Measurements from ENCODE around the gene DCAKD.
"Not testable (repeated sequence)": the region's sequence is repeated elsewhere in the genome, so short reads cannot be mapped to it uniquely, and the experiment has no call there.

Gene DCAKD

DNA sequence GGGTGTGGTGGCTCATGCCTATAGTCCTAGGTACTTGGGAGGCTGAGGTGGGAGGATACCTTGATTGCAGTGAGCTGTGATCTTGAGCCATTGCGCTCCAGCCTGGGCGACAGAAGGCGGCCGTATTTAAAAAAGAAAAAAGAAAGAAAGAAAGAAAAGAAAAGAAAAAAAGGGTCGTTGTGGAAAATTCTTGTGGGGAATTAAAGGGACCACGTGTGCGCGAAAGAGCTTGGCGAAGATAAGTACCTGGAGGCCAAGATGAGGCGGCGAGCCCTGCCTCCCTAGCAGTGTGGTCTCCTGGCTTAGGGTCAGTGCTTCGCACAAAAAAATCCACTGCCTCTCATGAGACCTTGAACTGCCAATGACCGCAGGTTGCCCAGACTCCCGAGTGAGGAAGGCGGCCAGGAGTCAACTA is 9.0 kb upstream of the DCAKD start:
- no peak overlapping the region for H2BK15ac ChIP-seq (ENCODE audit: low read length)
- H3K36me3 ChIP-seq (replicated peaks in 1 of 2; ENCODE audit: control insufficient read depth in 2 of 2, insufficient read depth in 2 of 2, low read length in 2 of 2): peaks cover 3 to 16% of the 10 kb centered on the region in 2 donors
- H3K4me2 ChIP-seq (ENCODE audit: insufficient read depth, low read length, poor library complexity, severe bottlenecking): peak overlapping the region; percentile 91
- no CpG with 5 or more reads among the region's 15 CpGs for WGBS, 2 donors (ENCODE audit: extremely low coverage in 2 of 2, insufficient read length in 2 of 2, insufficient replicate concordance in 1 of 2)
- H2BK12ac ChIP-seq (ENCODE audit: low read length): no peak overlapping the region
- DNase-seq (ENCODE audit: low spot score): no peak
- peak overlapping the region; percentile 14 for H3K14ac ChIP-seq (ENCODE audit: low read length)
- H3K4me3 ChIP-seq (ENCODE audit: low read length in 2 of 2): peak overlapping the region; percentile 75 to 88
- peaks cover 5 to 6% of the 10 kb centered on the region in 2 donors for H3K4me1 ChIP-seq (ENCODE audit: control insufficient read depth in 2 of 2, insufficient read depth in 1 of 2, low read depth in 1 of 2, low read length in 2 of 2)
- H2AFZ ChIP-seq (ENCODE audit: low read length): peak overlapping the region; percentile 97
- H2AK5ac ChIP-seq (ENCODE audit: low read depth, low read length): no peak overlapping the region
- peak overlapping the region; percentile 54 for H2BK5ac ChIP-seq (ENCODE audit: low read length)
- no peaks in the 10 kb centered on the region for H3K79me1 ChIP-seq (ENCODE audit: low read depth, low read length)
- no peak overlapping the region for H2BK120ac ChIP-seq (ENCODE audit: low read depth, low read length)
- no peak overlapping the region for H3K4ac ChIP-seq (ENCODE audit: low read length)
- peak overlapping the region; percentile 90 for H3K18ac ChIP-seq (ENCODE audit: low read length)
- H3K27me3 ChIP-seq (ENCODE audit: control insufficient read depth in 3 of 3, insufficient read depth in 3 of 3, low read depth in 1 of 3, low read length in 3 of 3): no peaks in the 10 kb centered on the region
- H3K9me3 ChIP-seq (replicated peaks in 1 of 2; ENCODE audit: control insufficient read depth in 2 of 2, insufficient read depth in 1 of 2, low read depth in 1 of 2, low read length in 2 of 2): peaks cover 0 to 2% of the 10 kb centered on the region in 2 donors
- peak overlapping the region; percentile 86 for H3K9ac ChIP-seq (ENCODE audit: low read depth, low read length, poor library complexity)
- peak overlapping the region; percentile 40 for H3K23ac ChIP-seq (ENCODE audit: low read depth, low read length, poor library complexity)
- H4K91ac ChIP-seq (ENCODE audit: low read depth, low read length, poor library complexity): no peak overlapping the region
- H4K8ac ChIP-seq (ENCODE audit: low read depth, low read length): no peak overlapping the region
- H3K27ac ChIP-seq (replicated peaks; ENCODE audit: low read length): peak overlapping the region; percentile 55

GRCh38 chr17:45052052-45052772 is 780 bp upstream of the DCAKD start:
- no peak overlapping the region for H2AK5ac ChIP-seq (ENCODE audit: low read depth, low read length)
- no peak overlapping the region for H3K4ac ChIP-seq (ENCODE audit: low read length)
- H3K9ac ChIP-seq (ENCODE audit: low read depth, low read length, poor library complexity): peak overlapping the region; percentile 10
- no peak overlapping the region for H3K14ac ChIP-seq (ENCODE audit: low read length)
- peaks cover 2 to 13% of the 10 kb centered on the region in 2 donors for H3K36me3 ChIP-seq (replicated peaks in 1 of 2; ENCODE audit: control insufficient read depth in 2 of 2, insufficient read depth in 2 of 2, low read length in 2 of 2)
- H3K4me1 ChIP-seq (ENCODE audit: control insufficient read depth in 2 of 2, insufficient read depth in 1 of 2, low read depth in 1 of 2, low read length in 2 of 2): peaks cover 4 to 7% of the 10 kb centered on the region in 2 donors
- no peak overlapping the region for H3K23ac ChIP-seq (ENCODE audit: low read depth, low read length, poor library complexity)
- no peak overlapping the region for H4K91ac ChIP-seq (ENCODE audit: low read depth, low read length, poor library complexity)
- no peak overlapping the region for H2BK120ac ChIP-seq (ENCODE audit: low read depth, low read length)
- H3K79me1 ChIP-seq (ENCODE audit: low read depth, low read length): peaks cover 1% of the 10 kb centered on the region
- peak overlapping the region; percentile 87 for H2AFZ ChIP-seq (ENCODE audit: low read length)
- peak overlapping the region; percentile 71 for H2BK5ac ChIP-seq (ENCODE audit: low read length)
- peaks cover 0 to 2% of the 10 kb centered on the region in 2 donors for H3K9me3 ChIP-seq (replicated peaks in 1 of 2; ENCODE audit: control insufficient read depth in 2 of 2, insufficient read depth in 1 of 2, low read depth in 1 of 2, low read length in 2 of 2)
- H3K4me3 ChIP-seq (ENCODE audit: low read length in 2 of 2): peak overlapping the region; percentile 56 to 68
- H4K8ac ChIP-seq (ENCODE audit: low read depth, low read length): no peak overlapping the region
- no peak overlapping the region for H2BK15ac ChIP-seq (ENCODE audit: low read length)
- peak; percentile 39 for DNase-seq (ENCODE audit: low spot score)
- peak overlapping the region; percentile 47 for H3K27ac ChIP-seq (replicated peaks; ENCODE audit: low read length)
- H2BK12ac ChIP-seq (ENCODE audit: low read length): no peak overlapping the region
- WGBS, 2 donors (ENCODE audit: extremely low coverage in 2 of 2, insufficient read length in 2 of 2, insufficient replicate concordance in 1 of 2): no CpG with 5 or more reads among the region's 36 CpGs
- peak overlapping the region; percentile 35 for H3K4me2 ChIP-seq (ENCODE audit: insufficient read depth, low read length, poor library complexity, severe bottlenecking)
- H3K18ac ChIP-seq (ENCODE audit: low read length): peak overlapping the region; percentile 82
- H3K27me3 ChIP-seq (ENCODE audit: control insufficient read depth in 3 of 3, insufficient read depth in 3 of 3, low read depth in 1 of 3, low read length in 3 of 3): no peaks in the 10 kb centered on the region

DNA sequence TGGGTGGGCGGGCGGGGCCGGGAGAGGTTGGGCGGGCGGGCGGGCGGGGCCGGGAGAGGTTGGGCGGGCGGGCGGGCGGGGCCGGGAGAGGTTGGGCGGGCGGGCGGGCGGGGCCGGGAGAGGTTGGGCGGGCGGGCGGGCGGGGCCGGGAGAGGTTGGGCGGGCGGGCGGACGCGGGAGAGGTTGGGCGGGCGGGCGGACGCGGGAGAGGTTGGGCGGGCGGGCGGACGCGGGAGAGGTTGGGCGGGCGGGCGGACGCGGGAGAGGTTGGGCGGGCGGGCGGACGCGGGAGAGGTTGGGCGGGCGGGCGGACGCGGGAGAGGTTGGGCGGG is 254 bp upstream of the DCAKD start:
- H3K27me3 ChIP-seq (ENCODE audit: control insufficient read depth in 3 of 3, insufficient read depth in 3 of 3, low read depth in 1 of 3, low read length in 3 of 3); H2BK12ac ChIP-seq (ENCODE audit: low read length); H2BK5ac ChIP-seq (ENCODE audit: low read length); H2BK120ac ChIP-seq (ENCODE audit: low read depth, low read length); H4K91ac ChIP-seq (ENCODE audit: low read depth, low read length, poor library complexity); H3K27ac ChIP-seq (replicated peaks; ENCODE audit: low read length); H3K4ac ChIP-seq (ENCODE audit: low read length); DNase-seq (ENCODE audit: low spot score); H3K18ac ChIP-seq (ENCODE audit: low read length); H3K23ac ChIP-seq (ENCODE audit: low read depth, low read length, poor library complexity); H3K9me3 ChIP-seq (replicated peaks in 1 of 2; ENCODE audit: control insufficient read depth in 2 of 2, insufficient read depth in 1 of 2, low read depth in 1 of 2, low read length in 2 of 2); H3K4me2 ChIP-seq (ENCODE audit: insufficient read depth, low read length, poor library complexity, severe bottlenecking); H3K4me3 ChIP-seq (ENCODE audit: low read length in 2 of 2); H4K8ac ChIP-seq (ENCODE audit: low read depth, low read length); H3K9ac ChIP-seq (ENCODE audit: low read depth, low read length, poor library complexity); H2BK15ac ChIP-seq (ENCODE audit: low read length); H3K4me1 ChIP-seq (ENCODE audit: control insufficient read depth in 2 of 2, insufficient read depth in 1 of 2, low read depth in 1 of 2, low read length in 2 of 2); H2AK5ac ChIP-seq (ENCODE audit: low read depth, low read length); H2AFZ ChIP-seq (ENCODE audit: low read length); H3K14ac ChIP-seq (ENCODE audit: low read length); H3K79me1 ChIP-seq (ENCODE audit: low read depth, low read length): not testable (repeated sequence)
- peaks cover 2 to 17% of the 10 kb centered on the region in 2 donors for H3K36me3 ChIP-seq (replicated peaks in 1 of 2; ENCODE audit: control insufficient read depth in 2 of 2, insufficient read depth in 2 of 2, low read length in 2 of 2)
- no CpG with 5 or more reads among the region's 54 CpGs for WGBS, 2 donors (ENCODE audit: extremely low coverage in 2 of 2, insufficient read length in 2 of 2, insufficient replicate concordance in 1 of 2)

DNA sequence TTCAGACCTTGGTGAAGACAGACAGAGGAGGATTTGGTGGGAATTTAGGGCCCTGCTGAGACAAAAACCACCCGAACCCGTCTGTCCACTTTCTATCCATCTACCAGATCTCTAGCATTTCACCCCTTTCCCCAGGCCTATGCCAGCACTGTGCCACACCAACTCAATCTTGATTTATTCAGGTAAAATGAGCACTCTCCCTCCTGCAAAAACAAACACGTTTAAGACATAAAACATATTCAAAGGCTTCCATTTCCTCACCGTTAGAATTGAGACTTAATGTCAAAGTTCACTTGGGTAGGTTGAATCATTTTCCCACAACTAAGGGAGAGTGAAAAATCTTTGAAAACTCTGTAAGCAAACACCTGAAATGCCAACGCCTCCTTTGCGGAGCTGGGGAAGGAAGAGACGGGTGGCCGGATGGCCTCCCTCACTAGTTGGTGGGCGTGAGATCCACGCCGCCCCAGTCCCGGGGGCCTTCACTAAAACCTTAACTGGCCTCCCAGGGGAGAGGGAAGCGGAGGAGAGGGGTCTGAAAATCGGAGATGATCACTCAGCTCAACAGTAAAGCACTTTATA is 862 bp downstream of the DCAKD start:
- H3K9me3 ChIP-seq (replicated peaks in 1 of 2; ENCODE audit: control insufficient read depth in 2 of 2, insufficient read depth in 1 of 2, low read depth in 1 of 2, low read length in 2 of 2): peaks cover 0 to 2% of the 10 kb centered on the region in 2 donors
- H2BK15ac ChIP-seq (ENCODE audit: low read length): no peak overlapping the region
- no peak overlapping the region for H2BK12ac ChIP-seq (ENCODE audit: low read length)
- H4K8ac ChIP-seq (ENCODE audit: low read depth, low read length): no peak overlapping the region
- H3K9ac ChIP-seq (ENCODE audit: low read depth, low read length, poor library complexity): peak overlapping the region; percentile 79
- peaks cover 2 to 23% of the 10 kb centered on the region in 2 donors for H3K36me3 ChIP-seq (replicated peaks in 1 of 2; ENCODE audit: control insufficient read depth in 2 of 2, insufficient read depth in 2 of 2, low read length in 2 of 2)
- no peak overlapping the region for H4K91ac ChIP-seq (ENCODE audit: low read depth, low read length, poor library complexity)
- H3K14ac ChIP-seq (ENCODE audit: low read length): no peak overlapping the region
- H3K4me1 ChIP-seq (ENCODE audit: control insufficient read depth in 2 of 2, insufficient read depth in 1 of 2, low read depth in 1 of 2, low read length in 2 of 2): peaks cover 4 to 10% of the 10 kb centered on the region in 2 donors
- H3K27me3 ChIP-seq (ENCODE audit: control insufficient read depth in 3 of 3, insufficient read depth in 3 of 3, low read depth in 1 of 3, low read length in 3 of 3): no peaks in the 10 kb centered on the region
- H2BK5ac ChIP-seq (ENCODE audit: low read length): no peak overlapping the region
- no peak overlapping the region for H3K23ac ChIP-seq (ENCODE audit: low read depth, low read length, poor library complexity)
- no peak for DNase-seq (ENCODE audit: low spot score)
- peak overlapping the region; percentile 80 for H2AFZ ChIP-seq (ENCODE audit: low read length)
- WGBS, 2 donors (ENCODE audit: extremely low coverage in 2 of 2, insufficient read length in 2 of 2, insufficient replicate concordance in 1 of 2): no CpG with 5 or more reads among the region's 14 CpGs
- peak overlapping the region; percentile 74 for H3K27ac ChIP-seq (replicated peaks; ENCODE audit: low read length)
- H3K18ac ChIP-seq (ENCODE audit: low read length): peak overlapping the region; percentile 20
- H3K4me3 ChIP-seq (ENCODE audit: low read length in 2 of 2): peak overlapping the region; percentile 68 to 85
- H3K4ac ChIP-seq (ENCODE audit: low read length): no peak overlapping the region
- H2AK5ac ChIP-seq (ENCODE audit: low read depth, low read length): no peak overlapping the region
- peak overlapping the region; percentile 68 for H3K4me2 ChIP-seq (ENCODE audit: insufficient read depth, low read length, poor library complexity, severe bottlenecking)
- peaks cover 1% of the 10 kb centered on the region for H3K79me1 ChIP-seq (ENCODE audit: low read depth, low read length)
- H2BK120ac ChIP-seq (ENCODE audit: low read depth, low read length): no peak overlapping the region

Measured in neuronal stem cell (in vitro differentiated cells).